ENCODE results near the gene CPHXL2.

Gene CPHXL2

DNA sequence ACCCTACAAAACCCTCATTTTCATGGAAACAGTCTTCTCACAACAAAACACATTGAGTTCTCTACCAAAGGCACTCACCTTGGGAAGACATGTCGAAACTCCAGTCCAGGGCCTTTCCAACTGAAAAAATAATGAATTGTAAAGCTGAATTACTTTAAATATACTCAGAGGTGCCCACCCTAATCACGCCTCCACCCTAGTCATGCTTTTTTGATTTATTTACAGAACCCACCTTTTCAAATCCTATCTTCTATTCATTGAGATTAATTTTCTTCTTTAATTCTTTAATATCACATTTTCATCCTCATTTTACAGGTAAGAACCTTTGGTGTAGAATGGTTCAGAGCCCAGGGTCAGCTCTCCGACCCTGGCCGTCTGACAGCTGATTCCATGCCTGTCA, at the start of gene CPHXL2:
Gene CPHXL2, minus strand, starts transcription at position 101 of the 400 bp plus-strand sequence. Its CDS starts 10 bp downstream, at position 91.
- no peak for DNase-seq (ENCODE audit: low read depth, low spot score)

DNA sequence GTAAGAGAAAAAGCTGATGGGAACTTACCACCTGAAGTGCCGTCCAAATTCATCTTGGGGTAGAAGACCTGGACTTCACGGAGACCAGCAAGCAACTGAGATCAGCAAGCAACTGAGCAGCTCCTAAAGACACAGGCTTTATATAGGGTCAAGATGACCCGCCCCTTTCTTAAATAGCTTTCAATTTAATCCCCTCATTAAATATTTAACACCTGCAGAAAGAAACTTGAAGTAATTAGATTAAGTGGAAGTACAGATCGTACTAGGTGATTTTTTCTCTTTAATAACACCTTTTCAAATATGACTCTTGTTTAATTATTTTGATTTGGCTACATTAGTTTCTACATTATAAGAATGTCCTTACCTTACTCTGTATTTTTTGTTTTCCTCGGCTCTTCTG, 49.6 kb upstream of the CPHXL2 start, which contains the start of gene CPHXL:
Gene CPHXL, minus strand, starts transcription at position 101 of the 400 bp plus-strand sequence. Its CDS starts 48 bp downstream, at position 53.
- DNase-seq (ENCODE audit: low read depth, low spot score) = no peak

DNA sequence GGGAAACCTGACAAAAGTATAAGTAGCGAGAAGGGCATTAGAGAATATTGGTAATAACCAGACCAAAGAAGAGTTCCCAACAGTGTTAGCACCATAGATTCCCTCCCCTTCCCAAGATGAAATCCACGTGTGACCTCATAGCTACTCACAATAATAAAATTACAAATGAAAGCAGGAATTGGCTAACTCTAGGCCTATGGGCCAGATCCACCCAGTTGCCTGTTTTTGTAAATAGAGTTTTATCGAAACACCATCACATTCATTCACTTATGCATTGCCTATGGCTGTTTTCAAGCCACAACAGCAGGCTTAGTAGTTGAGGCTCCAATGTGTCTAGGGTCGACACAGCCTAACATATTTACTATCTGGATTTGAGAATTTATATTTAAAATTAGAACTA, 41.6 kb upstream of the CPHXL2 start:
- DNase-seq (ENCODE audit: low read depth, low spot score) = no peak

DNA sequence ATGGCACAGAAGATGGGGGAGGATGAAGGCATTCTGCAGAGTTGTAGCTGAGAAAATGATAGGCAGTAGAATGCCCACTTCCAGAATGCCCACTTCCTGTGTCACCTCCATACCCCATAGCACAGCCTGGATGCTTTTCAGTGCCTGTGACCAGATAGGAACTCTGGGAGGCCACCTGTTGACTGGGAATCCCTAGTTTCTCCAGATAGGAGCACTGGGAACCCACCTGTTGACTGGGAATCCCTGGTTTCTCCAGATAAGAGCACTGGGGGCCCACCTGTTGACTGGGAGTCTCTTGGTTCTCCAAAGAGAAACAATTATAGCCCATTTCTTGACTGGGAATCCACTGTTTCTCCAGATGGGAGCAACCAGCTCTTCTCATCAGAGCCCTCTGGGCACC, 37.9 kb upstream of the CPHXL2 start:
- no peak for DNase-seq (ENCODE audit: low read depth, low spot score)

DNA sequence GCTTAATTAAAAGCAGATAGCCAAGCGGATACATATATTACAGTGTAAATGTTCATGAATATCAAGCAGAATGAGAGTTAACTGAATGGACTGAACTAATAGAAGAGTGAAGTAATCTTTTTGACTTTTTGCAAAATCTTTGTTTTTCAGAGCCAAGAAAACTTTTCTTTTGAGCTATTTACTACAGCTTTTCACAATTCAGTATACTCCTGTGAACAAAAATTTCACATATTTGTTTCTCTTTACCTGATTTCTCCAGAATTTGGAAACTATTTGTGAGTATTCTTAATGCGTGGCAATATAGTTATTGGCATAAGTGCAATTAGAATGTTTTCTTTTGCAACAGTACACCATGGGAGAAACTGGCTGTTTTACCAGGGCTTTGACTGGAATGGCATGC, 33.5 kb upstream of the CPHXL2 start:
- no peak for DNase-seq (ENCODE audit: low read depth, low spot score)

DNA sequence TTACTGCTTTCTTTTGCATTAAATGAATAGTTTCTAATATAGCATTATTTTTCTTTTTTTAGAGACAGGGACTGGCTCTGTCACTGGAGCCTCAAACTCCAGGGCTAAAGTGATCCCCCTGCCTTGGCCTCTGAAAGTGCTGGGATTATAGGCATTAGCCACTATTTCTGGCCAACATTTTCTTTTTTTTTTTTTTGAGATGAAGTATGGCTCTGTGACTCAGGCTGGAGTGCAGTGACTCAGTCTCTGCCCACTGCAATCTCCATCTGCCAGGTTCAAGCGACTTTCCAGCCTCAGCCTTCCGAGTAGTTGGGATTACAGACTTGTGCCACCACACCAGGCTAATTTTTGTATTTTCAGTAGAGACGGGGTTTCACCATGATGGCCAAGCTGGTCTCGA, 26.5 kb upstream of the CPHXL2 start:
- peak; percentile 42 for DNase-seq (ENCODE audit: low read depth, low spot score)

DNA sequence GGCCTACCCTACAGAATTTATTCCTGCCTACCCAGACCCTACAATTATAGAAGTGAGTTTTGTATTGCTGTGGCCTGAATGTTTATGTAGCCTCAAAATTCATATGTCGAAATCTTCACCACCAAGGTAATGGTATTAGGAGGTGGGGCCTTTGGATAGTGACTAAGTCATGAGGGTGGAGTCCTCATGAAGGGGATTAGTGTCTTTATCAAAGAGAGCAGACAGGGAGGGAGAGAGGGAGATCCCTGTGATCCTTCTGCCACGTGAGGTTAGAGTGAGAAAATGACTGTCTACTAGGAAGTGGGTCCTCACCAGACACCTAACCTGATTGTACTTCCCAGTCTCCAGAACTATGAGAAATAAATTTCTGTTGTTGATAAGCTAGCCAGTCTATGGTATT, 25.4 kb upstream of the CPHXL2 start:
- no peak for DNase-seq (ENCODE audit: low read depth, low spot score)

DNA sequence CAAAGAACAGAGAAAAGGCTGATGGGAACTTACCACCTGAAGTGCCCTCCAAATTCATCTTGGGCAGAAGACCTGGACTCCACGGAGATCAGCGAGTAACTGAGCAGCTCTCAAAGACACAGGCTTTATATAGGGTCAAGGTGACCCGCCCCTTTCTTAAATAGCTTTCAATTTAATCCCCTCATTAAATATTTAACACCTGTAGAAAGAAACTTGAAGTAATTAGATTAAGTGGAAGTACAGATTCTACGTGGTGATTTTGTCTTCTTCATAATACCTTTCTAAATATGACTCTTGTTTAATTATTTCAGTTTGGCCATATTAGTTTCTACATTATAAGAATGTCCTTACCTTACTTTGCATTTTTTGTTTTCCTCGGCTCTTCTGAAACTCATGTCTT, 24.6 kb upstream of the CPHXL2 start, which contains the start of gene DUXB:
Gene DUXB, minus strand, starts transcription at position 101 of the 400 bp plus-strand sequence. Its CDS starts 43 bp downstream, at position 58.
- no peak for DNase-seq (ENCODE audit: low read depth, low spot score)

DNA sequence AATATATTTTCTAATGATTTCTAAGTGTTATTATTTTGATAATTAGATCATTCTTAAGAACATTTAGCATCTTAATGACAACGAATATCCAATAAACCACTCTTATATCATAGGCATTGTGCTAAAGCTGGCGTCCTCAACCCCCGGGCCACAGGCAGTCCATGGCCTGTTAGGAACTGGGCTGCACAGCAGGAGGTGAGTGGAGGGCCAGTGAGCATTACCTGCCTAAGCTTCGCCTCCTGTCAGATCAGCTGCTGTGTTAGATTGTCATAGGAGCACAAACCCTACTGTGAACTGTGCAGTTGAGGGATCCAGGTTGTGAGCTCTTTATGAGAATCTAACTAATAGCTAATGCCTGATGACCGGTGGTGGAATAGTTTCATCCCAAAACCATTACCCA, 20.8 kb upstream of the CPHXL2 start:
- no peak for DNase-seq (ENCODE audit: low read depth, low spot score)

DNA sequence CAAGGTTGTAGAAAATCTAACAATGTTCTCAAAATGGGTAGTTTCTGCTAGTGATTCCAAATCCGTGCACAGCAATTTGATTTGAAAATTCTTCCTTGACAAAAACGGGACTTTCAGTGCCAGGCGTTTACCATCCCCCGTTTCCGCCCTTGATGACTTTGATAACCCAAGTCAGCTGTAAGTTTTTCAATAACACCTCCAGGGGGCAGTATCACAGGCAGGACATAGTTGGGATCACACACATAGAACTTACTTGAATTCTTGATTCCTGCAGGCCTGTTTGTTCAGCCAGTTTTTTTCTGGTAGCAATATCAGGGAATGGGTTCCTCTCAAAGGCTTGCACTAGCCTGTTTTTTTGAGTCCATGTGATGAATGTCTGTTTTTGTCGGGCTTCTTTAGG, 18.9 kb upstream of the CPHXL2 start:
- no peak for DNase-seq (ENCODE audit: low read depth, low spot score)

DNA sequence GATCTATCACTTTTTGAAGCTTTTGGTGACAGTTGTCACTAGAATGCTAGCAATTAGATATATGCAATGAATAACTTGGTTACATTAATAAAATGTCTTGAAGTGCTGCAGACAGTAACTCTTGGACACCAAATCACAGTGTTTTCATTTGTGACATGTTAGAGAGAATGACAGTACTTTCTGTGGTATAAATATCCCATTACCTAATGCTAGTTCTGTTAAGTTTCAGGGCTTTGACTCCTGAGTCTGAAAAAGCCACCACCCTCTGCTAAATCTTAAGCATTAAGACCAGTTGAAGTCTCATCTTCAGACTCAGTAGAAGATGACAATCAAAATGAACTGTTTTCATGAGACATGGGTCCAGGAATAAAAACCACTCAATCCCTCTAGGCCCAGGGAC, 10.6 kb upstream of the CPHXL2 start:
- DNase-seq (ENCODE audit: low read depth, low spot score) = no peak

DNA sequence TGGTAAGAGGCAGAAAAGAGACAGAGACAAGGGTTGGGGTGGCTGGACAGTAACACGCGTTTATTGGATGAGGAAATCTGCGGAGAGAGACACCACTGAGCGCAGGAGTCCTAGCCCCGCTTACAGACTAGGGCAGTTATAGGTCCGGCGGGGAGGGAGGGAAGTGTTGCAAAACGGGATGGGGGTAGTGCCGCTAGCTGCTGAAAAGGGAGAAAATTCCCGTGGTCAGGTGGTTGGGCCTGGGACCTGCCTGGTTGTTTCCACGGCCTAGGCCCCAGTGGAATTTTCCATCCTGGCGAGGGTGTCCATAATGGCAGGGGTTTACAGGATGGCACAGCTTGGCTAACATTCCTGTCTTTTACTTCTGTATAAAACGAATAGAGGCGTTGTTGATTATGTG, 5.5 kb upstream of the CPHXL2 start:
- DNase-seq (ENCODE audit: low read depth, low spot score) = no peak

DNA sequence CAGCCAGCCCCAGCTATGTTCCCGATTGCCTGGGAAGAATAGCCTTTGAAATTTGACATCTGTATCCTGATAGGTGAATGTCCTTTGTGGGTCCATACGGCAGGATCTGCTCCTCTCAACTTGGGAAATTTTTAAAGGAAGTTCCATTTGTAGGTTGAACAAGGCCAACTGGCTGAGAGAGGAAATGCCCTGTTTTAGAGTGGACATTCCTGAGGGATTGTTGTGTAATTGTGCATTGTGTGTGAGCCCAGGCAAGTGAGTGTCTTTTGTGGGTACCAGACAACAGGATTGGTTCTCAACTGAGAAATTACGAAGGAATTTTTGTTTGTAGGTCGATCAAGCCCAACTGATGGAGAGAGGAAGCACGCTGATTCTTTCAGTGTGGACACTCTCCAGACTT, 2.6 kb upstream of the CPHXL2 start:
- no peak for DNase-seq (ENCODE audit: low read depth, low spot score)

DNA sequence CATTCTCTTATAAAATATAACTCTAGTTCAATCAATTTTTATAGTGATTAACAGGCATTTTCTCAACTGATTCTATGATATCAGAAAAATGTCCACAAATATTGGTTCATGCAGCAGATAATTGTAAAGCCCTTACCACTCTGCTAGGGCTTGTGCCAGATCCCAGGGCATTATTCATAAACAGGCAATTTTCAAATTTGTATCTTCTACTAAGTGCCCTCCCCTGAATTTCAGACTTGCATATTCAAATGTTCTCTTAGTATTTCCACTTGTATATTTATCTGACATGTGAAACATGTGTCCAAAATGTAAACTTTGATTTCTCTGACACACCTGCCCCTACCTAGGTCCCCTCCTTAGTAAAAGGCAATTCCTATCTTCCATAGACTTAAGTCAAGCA, 9.3 kb downstream of the CPHXL2 start:
- no peak for DNase-seq (ENCODE audit: low read depth, low spot score)

DNA sequence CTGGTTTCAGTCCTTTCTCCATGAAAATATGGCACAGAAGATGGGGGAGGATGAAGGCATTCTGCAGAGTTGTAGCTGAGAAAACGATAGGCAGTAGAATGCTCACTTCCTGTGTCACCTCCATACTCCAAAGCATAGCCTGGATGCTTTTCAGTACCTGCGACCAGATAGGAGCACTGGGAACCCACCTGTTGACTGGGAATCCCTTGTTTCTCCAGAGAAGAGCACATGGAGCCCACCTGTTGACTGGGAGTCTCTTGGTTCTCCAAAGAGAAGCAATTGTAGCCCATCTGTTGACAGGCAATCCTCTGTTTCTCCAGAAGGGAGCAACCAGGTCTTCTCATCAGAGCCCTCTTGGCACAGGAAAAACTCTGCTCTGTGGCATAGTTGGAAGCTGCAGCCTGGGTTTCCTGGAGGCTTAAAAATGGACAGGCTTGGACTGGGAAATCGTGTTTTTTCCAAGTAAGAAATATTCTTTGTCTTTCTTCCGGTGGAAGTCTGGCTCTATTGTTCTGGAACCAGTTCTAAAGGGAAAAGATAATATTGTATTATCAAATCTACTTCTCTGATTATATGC, 16.0 kb downstream of the CPHXL2 start:
- DNase-seq (ENCODE audit: low read depth, low spot score) = no peak

DNA sequence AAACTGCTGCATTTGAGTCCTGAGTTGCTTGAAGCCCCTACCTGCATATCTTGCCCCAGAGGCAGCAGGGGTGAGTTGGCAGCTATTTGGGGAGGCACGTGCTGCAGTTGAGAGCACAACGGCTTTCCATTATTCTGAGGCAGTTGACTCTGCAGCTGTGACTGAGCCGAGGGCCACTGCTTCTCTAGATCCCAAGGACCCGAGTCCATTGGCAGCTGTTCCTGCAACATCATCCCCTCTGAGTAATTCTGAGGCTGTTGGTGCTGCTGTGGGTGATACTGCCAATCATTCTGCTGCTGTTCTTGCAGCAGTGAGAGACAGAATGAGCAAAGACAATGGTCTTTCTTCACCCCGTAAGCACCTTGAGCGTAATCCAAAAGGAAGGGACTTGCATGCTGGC, 16.5 kb downstream of the CPHXL2 start:
- DNase-seq (ENCODE audit: low read depth, low spot score) = no peak

DNA sequence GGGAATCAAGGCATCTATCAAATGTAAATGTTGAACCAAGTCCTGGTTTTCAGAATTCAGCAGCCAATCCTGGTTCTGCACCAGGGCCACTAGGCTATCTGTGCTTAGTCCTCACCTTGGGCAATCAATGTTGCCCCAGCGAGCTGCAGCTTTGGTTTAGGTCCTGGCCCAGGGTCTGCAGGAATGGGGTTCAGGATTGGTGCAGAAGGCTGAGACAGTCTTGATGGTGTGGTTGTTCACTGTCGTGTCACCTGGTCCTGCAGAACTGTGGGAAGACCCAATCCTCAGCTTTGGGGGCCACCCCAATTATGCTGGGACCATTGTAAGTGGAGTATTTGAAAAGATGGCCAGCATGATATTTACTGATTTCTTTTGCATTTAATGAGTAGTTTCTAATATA, 18.6 kb downstream of the CPHXL2 start:
- no peak for DNase-seq (ENCODE audit: low read depth, low spot score)

DNA sequence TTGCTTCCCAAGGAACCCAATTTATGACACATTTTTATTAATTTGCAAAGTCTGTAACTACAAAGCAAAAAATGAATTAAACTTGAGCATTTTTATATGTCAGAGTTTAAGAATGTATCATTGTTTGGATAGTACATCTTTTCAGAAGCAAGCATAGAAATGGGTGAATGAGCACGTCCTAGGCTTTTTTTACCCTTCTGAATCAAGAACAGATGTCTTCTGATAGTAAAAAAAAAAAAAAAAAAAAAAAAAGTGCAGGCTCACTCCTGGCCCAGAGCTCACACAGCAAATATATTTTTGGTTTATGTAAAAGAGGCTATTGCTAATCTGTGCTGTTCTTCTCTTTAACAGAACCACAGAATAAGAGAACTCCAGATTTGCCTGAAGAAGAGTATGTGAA, 22.9 kb downstream of the CPHXL2 start:
- DNase-seq (ENCODE audit: low read depth, low spot score) = no peak

DNA sequence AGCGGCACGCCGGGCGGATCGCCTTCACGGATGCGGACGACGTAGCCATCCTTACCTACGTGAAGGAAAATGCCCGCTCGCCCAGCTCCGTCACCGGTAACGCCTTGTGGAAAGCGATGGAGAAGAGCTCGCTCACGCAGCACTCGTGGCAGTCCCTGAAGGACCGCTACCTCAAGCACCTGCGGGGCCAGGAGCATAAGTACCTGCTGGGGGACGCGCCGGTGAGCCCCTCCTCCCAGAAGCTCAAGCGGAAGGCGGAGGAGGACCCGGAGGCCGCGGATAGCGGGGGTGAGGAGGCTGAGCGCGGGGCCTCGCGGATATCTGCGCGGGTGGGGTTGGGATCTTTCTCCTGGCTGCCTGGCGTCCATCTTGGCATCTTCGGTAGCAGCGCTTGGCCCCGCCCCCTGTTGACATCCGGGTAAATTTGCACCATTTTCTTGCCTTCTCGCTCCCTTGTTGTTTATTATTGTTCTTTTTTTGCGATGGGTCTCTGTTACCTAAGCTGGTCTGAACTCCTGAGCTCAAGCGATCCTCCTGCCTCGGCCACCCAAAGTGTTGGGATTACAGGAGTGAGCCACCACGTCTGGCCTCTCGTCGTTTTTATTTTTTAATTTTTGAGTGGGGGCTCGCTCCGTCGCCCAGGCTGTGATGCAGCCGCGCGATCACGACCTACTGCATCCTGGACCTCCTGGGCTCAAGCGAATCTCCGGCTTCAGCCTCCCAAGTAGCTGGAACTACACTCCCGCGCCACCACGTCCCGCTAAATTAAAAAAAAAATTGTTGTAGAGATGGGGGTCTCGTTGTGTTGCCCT, 28.3 kb downstream of the CPHXL2 start:
- peak; percentile 89 for DNase-seq (ENCODE audit: low read depth, low spot score)

DNA sequence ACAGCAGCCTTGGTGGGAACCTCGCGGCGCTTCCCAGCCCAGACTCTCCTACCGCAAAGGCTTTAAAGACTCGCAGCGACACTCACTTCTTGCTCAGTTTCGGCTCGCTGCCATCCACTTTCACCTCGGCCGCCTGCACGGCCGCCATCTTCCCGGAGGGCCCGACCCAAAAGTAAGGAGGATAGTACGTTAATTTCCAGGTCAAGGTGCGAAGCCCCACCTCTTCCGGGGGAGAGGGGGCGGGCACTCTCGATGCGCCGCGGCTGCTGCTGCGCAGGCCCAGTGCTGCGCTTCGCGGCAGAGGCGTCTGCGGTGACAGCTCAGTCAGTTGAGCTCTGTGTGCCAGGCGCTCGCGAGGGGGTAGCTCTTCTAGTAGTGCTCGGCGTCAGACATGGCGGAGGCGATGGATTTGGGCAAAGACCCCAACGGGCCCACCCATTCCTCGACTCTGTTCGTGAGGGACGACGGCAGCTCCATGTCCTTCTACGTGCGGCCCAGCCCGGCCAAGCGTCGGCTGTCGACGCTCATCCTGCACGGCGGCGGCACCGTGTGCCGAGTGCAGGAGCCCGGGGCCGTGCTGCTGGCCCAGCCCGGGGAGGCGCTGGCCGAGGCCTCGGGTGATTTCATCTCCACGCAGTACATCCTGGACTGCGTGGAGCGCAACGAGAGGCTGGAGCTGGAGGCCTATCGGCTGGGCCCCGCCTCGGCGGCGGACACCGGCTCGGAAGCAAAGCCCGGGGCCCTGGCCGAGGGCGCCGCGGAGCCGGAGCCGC, 29.1 kb downstream of the CPHXL2 start, which contains the start of the genes KARS1 and TERF2IP:
Gene KARS1, minus strand, starts transcription at position 174 of the 773 bp plus-strand sequence. Its CDS starts 26 bp downstream, at position 148.
Gene TERF2IP, plus strand, starts transcription at position 282 of the 773 bp plus-strand sequence. Its CDS starts 110 bp downstream, at position 392.
- peak; percentile 98 for DNase-seq (ENCODE audit: low read depth, low spot score)

DNA sequence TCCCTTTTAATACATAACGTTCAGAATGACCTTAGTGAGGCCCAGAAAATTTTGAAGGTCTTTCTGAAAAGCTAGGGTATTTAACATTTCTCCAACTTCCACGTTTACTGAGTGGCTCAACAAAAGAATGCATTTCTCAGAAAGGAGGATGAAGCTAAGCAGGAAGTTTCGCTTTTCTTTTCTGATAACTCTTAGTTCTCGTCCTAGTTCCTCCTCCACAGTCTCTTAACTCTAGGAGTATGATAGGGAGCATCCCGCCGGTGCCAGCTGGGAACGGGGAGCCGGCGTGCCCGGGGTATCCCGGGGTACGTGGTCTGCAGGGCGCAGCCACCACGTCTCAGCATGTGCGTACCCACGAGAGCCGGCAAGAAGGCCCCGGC, 29.7 kb downstream of the CPHXL2 start:
- DNase-seq (ENCODE audit: low read depth, low spot score) = no peak

Data from astrocyte of the hippocampus (primary cell).